CD4-positive, alpha-beta T cell treated with Interleukin-15 for 4 hours (primary cell): ENCODE measurements around the gene DBX2.
"Not testable (repeated sequence)": the region's sequence is repeated elsewhere in the genome, so short reads cannot be mapped to it uniquely, and the experiment has no call there.

Experiments used
- DNase-seq: peaks from one replicate; pipeline ENCODE4 v3.0.0-alpha.2; 2020; ENCODE audit warnings: low spot score

Gene DBX2

DNA sequence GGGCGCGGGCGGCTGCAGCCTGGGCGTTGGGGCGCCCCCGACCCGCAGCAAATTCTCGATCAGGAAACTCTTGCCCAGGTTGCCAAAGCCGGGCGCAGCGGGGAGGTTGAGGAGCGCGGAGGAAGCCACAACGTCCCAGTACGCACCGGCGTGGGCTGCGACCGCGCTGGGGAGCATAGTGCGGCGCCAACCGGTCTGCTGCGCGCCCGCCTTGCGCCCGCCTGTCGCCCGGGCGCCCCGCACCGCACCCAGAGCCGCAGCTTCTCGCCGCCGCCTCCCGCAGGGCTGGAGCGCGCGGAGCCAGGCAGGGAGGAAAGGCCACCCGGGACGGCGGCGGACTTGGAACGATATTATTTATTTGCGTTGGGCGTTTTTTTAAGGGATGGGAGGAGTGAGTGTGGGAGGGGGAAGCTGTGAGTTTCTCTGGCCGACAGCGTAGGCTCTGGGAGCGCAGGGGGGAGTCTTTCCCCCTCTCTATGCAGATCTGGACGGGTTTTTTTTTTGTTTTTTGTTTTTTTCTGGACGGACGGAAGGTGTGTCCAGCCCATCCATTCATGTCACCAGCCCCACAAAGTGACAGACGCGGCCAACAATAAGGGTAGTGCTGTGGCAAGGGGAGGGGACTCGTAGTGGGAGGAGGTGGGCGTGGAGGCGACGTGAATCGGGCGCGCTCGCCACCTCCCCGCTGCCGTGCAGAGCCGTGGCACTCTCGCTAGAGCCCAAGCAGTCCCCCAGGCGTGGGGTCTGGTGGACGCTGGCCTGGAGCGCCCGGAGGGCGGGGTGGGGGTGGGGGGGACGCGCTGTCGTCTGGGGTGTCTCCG is at the start of gene DBX2:
TSS of gene DBX2 (minus strand) at position 349 of the 821 bp plus-strand sequence. CDS start at position 177, 172 bp downstream.
- DNase-seq: no peak

DNA sequence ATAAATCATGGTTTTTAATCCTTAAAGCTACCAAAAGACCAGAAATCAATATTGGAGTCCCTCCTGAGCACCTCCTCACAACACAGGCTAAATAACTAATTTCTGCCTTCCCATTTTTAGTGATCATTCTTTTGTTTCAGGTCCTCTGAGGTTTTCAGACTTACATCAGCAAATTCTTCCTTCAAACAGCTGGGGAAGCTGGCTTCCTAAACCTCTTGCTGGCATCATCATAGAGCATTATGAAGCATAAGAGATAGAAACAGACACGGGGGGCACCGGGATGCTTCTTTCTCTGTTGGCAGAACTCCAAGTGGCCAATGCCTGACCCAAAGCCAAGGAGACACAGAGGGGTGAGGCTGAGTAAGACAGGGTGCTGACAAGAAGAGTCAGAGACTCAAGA is 47.9 kb upstream of the DBX2 start:
- DNase-seq: no peak

DNA sequence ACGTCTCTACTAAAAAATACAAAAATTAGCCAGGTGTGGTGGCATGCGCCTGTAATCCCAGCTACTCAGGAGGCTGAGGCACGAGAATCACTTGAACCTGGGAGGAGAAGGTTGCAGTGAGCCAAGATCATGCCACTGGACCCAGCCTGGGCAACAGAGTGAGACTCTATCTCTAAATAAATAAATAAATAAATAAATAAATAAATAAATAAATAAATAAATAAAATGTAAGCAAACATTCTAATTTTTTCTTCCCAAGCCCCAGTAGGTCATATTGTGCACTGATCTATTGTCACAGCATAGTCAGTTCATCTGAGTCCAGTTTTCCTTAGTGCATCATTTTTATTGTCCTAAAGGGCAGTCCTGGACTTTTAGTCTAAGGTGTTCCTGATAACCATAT is 44.5 kb upstream of the DBX2 start:
- DNase-seq: not testable (repeated sequence)

DNA sequence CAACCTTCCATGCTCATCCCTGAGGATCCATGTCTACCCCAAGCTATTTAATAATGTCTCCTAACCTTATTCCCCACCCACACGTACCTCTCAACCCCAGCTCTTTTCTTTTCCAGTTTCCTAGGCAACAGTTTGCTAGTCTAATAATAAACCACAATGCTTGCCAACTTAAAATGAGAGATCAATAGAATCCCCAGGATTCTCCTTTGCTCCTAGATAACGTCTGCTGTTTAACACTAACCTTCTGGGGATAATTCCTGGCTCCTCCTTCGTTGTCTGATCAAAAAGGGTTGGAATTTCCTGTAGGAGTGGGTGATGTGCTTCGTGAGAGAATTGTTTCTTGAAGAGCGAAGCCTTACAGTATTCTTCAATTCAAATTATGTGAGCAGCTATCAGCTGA is 42.2 kb upstream of the DBX2 start:
- DNase-seq: no peak

DNA sequence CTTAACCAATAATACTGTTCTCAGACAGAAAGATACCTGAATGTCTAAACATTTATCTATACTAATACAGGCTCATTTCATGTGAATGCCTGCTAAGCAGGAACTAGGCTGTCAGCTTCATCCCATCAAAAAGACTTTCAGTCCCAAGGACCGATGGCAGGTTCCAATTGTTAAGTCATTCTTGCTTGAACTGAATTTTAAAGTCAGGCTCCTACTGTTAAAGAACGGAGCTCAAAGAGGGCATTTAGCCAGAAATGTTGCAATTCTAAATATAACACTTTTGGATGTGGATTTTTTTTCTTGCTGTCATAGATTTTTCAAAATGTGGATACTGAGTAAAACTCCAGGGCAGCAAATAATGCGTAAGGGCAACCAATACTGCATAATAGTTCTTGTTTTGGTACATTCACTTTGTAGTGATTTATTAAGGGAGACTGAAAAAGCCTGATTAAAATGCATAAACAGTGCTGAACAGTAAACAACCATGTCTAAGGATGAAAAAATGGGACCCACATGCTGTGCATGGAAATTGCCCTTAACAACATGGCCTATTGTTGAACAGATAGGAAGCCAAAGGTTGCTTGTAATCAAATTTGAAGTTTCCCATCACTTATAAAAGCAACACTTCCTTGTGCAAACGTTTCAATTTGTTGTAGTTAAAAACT is 38.6 kb upstream of the DBX2 start:
- no peak for DNase-seq

DNA sequence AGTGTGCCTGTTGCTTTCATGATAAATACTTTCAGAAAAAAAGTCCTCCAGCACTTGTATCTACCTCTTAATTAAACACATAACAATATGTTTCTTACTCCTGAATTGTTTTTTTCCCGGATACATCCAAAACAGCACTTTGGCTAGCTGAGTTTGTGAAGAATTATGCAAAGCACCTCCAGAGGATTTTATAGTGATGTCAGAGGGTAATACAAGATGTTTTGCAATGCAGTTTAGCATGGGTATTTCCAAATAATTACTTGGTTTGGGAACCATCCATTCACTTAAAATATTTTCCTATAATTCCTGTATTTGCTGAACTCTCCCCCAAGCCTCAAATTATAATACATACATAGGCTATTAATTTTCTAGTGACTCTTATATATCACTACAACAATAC is 37.7 kb upstream of the DBX2 start:
- no peak for DNase-seq

DNA sequence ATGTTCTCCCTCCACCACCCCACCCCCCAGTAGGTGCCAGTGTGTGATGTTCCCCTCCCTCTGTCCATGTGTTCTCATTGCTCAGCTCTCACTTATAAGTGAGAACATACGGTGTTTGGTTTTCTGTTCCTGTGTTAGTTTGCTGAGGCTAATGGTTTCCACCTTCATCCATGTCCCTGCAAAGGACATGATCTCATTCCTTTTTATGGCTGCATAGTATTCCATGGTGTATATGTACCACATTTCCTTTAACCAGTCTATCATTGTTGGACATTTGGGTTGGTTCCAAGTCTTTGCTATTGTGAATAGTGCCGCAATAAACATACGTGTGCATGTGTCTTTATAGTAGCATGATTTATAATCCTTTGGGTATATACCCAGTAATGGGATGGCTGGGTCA is 33.3 kb upstream of the DBX2 start:
- not testable (repeated sequence) for DNase-seq

DNA sequence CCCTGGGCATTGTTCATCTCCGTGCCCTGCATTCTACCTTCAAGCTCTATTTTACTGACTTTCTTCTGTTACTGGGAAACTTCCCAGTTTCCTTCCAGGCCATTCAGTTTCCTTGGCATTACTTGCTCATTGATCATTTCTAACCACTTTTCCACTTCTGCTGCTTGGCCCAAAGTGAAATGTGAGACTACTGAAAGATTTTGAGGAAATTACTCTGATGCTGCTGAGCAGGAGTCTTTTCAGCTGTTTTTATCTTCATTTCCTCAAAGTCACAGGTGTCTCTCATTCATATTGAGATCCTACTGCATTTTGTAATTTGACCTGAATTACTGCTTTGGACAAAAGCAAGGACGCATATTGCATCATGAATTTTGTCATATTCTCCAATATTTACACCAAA is 26.4 kb upstream of the DBX2 start:
- DNase-seq: no peak

DNA sequence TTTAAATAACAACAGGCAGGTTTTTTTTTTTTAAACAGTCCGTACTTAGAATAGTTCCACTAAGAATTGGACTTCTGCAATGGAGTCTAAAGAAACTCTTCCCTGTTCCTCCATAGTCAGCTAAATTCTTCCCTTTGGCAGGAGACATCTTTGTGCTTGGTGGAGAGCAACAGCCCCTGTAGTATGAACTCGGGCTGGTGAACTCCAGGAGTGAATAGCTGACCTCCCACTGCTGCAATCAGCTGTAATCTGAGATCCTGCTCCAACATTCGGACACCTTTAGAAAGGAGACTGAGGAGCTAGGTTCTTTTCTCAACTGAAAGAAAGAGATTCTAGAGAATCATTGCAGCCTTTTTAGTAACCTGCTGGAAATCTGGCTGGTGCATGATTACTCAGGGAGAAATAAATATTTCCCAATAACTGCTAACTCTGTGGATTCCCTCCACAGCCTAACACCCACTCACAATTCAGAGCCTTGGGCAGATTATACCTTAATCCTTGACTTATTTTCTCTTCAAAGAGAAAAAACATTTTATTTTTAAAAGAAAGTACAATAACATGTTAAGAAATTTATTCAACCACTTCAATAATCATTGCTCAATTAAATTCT is 25.6 kb upstream of the DBX2 start:
- no peak for DNase-seq

DNA sequence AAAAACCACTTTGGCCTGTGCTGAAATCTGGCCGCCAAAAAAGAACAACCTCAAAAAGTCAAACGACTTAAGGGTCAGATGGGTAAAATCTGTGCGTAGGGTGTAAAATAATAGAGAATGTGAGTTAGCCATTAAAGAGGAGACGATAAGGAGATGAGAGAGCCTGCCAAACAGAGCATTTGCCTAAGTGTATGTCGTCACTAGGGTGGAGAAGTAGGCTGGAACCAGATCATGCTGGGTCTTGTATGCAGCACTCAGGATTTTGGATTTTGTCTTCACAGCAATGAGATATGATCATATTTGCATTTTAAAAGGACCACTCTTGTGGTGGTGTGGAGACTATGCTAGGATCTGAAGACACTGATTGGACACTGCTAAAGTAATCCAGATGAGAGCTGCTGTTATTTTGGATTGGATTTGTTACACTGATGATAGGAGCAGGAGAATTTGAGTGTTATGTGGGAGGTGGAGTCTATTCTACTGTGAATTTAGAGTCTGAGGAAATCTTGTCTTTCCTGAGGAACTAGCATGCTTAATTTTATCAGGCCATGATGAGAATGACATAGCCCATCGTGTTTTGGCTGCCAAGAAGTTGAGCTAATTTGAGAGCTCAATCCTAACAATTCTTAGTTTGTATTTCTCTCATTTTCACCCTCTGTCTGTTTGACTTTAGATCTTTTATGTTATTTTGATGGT is 24.8 kb upstream of the DBX2 start:
- no peak for DNase-seq

DNA sequence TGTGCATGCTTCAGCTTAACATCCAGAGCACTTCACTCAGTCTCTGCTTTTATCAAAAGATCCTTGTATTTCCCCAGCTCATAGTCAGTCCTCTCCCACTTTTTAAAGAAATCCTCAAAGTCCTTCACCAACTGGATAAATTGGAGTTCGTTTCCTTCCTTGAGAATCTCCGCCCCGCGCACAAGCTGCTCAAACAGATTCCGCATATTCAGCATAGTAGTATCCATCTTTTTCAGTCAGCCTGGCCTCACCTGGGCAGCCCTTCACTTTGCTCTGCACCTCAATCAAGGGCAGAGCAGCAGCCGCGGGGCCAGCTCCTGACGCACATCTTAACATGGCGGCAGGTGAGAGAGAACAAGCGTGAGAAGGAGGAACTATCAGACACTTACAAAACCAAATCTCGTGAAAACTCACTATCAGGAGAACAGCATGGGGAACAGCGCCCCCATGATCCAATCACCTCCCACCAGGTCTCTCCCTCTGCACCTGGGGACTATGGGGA is 14.3 kb upstream of the DBX2 start:
- DNase-seq: no peak

DNA sequence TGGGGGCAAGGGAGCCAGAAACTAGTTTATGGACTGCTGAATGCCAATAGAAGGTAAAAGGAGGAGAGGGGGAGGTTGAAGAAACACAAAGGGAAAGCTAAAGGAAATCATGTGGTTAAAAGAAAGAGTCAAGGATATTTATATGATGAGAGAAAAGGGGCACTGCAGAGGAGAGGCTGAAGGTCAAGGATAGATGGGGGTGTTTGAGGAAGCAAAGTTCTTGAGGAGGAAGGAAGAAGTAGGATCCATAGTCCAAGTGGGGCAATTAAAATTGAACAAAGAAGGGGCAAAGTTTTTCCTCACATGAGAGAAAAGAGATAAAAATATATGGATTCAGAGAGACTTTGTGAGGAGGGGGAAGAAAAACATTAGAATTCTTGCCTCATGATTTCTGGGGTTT is 10.1 kb upstream of the DBX2 start:
- no peak for DNase-seq

DNA sequence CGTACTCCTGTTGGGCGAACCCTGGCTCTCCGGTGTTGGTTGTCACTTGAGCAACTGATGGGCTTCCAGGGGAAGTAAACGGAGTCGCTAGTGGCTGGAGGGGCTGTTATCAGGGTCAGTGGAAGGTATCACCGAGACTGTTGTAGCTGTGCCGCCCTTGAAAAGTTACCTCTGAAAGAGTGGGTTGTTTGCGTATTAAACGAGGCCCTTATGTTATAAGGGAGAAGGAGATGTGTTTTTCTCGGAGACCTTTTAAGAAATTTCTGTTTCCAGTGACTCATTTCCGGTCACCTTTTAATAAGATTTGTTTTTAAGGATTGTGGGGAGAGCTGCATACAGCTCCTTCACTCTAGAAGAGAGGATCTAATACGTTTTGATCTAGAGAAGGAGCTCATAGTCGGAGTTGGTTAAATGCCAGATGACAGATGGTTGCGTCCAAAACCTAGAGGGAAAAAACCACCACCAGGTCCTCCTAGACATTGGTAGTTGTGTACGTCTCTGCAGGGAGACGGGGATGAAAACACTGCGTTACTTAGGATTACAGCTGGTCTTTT is 750 bp upstream of the DBX2 start:
- no peak for DNase-seq

DNA sequence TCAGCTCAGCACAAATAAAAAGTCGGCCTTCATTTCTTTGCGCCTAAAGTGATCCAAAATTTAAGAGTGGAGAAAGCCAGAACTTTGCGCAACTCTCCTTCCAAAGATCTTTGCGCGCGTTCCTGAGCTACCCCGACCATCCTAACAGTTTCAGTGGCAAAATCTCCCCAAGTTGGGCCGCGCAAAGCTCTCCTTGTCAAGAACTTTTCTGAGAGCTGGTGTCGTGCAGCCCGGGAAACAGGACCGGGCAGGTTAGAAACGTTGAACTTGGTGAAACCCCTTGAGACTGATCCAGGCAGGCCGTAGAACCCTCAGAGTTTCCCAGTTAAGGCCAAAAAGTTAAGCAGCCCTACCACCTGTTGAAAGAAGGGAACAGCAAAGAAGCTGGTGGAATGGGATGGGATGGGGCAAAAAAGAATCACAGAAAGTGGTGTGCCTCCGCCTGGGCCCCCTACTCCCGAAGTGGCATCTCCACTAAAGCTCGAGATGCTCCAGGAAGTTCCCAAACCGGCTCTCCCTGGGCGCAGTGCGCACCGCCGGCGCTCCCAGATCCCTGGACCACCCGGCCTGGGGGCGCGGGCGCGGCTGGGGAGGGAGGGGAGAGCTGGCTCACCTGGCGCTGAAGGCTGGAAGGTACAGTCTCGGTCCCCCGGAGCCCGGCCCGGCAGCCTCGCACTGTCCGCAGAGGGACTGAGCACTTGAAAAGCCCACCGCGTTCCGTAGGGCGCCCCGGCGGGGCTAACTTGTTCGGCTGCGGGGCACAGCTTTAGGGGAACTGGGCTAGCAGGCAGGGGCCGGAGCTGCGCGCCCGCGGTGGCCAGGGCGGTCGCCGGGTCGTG is 768 bp downstream of the DBX2 start:
- no peak for DNase-seq

DNA sequence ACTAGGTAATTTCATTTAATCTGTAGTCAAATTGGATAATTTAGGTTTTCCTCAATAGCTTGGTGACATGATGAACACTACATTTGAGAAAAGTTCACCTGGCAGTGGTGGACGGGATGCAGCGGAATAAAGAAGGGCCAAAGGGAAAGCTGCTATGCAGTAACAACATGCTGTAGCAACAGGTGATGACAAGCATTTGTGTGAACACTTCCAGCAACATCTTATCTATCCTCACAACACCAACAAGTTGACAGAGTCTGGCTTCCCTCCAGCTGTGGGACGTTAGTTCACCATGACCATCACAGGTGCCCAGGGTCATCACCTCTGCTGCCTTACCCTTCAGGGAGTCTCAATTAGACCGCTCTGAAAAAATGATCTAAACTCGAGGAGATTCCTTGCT is 8.3 kb downstream of the DBX2 start:
- no peak for DNase-seq

DNA sequence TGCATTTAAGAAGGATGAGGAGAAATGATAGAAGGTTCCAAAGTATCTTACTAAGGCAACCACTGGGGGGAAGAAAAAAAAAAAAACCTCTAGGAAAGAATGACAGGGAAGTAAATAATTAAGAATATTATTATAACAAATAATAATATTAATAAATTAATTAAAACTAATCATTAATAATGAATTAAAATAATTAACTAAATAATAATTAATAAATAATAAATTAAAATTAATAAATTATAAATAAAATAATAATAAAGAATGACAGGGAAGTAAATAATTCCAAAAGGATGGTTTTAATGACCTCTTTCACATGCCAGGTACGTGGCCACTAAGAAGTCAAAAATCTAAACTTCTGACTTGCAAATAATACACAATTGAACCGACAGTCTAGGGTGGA is 9.9 kb downstream of the DBX2 start:
- no peak for DNase-seq

DNA sequence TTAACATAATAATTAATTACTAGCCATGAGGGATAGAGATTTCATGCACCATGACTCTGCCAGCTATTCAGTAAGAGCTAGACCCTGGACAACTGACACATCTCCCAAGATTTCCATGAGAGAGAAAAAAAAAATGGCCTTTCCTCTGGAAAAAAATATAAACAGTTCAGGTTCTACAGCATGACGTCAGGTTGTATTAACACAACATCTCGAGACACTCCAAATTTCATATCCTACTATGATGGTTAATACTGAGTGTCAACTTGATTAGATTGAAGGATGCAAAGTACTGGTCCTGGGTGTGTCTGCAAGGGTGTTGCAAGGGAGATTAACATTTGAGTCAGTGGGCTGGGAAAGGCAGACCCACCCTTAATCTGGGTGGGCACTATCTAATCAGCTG is 11.1 kb downstream of the DBX2 start:
- no peak for DNase-seq

DNA sequence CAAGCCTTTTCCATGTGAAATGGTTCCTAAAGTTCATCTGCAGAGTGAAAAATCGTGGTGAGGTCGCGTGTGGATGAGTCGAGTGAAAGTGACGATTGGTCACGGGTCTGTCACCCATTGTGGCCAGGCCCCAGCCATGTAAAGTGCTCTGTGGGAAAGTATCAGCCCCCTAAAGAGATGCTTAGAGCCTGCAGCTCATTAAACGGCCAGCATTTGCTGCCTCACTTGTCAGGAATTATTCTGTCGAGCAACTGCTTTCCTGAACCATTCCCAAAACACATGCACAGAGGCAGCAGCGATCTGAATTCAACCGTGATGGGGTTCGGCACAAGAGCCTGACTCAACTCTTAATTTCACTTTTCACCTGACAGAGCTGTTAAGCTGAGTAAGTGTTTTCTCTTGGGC is 16.0 kb downstream of the DBX2 start:
- DNase-seq: no peak

DNA sequence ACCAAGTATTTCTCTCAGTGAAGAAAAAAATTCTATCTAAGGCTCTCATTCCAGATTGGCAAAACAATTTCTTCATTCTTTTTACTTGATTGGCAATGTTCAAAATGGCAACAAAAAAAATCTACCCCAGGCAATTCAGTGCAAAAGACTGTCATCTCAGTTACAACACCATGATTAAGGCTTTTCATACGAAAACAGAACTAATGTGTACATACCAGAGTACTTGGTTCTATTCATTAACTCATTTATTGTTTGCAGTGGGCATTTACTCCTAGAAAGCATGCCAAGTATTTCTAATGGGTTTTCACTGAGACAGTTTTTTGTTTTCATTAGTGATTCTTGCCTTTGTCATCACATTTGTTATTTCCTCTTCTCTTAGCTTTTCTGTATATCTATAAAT is 33.0 kb downstream of the DBX2 start:
- DNase-seq: no peak

DNA sequence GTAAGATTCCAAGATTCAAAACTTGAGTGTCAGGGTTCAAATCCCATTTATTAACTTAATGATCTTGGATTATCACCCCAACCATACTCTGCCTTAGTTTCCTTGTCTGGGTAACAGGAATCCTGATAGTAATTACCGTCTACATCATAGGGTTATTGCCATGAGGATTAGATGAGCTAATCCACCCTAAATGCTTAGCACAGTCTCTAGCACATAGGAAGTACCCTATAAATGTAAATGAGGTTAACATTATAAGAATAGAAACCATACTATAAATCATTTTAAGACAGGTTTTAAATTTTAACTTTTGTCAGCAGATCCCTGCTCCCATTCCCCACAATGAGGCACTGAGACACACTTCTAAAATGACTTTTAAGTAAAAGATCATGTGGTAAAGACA is 36.5 kb downstream of the DBX2 start:
- DNase-seq: no peak

DNA sequence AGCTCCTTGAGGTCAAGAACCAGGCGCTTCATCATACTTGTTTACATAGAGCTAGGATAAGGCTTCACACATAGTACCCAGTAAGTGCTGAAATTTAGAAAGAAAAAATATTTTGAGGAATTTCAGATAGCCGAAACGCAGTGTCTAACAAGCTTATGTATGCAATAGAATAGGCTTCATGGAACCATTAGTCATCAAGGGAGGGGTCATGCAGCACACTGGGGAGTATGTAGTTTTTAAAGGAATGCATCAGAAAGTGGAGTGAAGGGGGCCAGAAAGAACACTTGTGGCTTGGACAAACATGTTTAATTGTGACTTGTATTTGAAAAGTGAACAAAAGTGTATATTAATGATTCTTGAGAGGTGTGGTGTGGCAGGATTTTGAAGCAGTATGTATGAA is 38.1 kb downstream of the DBX2 start:
- no peak for DNase-seq
